ENCODE results near the gene GFPT2.

The GFPT2 gene

DNA sequence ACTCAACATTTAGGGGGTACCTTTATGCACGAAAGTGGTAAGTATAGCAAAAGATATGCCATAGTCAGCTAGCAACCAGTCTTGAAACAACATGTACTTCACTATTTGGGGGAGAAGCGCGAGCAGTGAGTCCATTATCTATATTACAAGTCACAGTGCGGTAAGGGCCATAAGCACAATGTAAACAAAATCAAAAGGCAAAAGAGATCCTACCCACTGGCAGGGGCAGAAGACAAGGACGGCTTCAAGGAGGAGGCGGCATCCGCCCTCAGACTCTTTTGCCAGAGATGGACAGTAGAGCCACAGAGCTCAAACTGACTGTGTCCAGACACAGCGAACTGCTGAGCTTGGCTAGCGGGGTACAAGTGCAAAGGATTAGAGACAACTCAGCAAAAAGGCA is 70.9 kb downstream of the GFPT2 start:
- DNase-seq (ENCODE audit: low spot score), result no peak

DNA sequence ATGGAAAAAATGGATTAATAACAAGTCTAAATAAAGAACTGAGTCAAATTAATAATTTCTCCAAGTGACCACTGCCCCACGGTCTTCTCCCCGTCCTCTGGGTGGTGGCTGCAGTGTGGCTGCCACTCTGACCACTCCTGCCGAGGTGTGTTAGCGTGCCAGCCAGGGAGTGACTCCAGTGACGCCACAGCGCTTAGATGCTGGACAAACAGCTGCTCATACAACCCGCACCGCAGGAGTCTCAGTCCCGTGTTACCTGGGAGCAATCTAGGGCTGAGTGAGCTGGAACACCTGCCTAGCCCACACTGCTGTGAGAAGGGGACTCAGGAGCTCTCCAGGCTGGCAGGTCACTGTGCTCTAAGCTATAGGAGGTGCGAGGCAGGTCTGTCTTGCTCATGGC is 71.4 kb downstream of the GFPT2 start:
- no peak for DNase-seq (ENCODE audit: low spot score)

DNA sequence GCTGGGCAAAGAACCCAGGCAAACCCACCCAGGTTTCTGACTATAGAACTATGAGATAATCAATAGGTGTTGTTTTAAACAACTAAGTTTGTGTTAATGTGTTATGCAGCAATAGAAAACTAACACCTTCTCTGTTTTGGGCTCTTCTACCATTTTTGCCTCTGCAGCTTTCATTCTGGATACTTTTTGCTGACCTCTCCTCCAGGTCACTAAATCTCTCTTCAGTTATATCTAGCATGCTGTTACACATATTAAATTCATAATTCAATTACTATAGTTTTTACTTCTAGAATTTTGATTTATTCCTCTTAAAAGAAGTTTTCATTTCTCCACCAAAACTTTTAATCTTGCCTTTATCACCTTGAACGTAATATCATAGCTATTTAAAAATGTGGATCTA is 78.4 kb downstream of the GFPT2 start:
- DNase-seq (ENCODE audit: low spot score), result no peak

DNA sequence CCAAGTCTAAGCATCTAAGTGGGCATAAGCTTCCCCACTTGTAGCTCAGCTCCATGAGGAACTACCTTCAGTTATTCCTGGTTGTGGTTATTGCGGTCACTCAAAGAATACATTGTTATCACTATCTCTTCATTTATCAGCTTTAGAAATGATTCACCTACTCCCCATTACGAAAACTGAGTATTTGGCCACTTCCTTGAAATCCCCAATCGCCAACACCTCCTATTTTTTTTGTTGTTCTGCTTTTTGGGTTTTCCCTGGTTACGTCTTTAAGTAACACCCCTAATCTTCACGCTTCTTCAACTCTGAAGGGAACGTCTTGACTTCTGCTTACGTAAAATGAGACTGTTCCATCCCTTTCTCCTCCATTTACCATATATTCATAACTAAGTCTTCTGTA is 81.9 kb downstream of the GFPT2 start:
- DNase-seq (ENCODE audit: low spot score), result no peak

DNA sequence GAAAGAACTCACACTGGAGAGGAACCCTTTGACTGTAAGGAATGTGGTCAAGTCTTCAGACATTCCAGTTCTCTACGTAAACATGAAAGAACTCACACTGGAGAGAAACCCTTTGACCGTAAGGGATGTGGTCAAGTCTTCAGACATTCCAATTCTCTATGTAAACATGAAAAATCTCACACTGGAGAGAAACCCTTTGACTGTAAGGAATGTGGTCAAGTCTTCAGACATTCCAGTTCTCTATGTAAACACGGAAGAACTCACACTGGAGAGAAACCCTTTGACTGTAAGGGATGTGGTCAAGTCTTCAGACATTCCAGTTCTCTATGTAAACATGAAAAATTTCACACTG is 93.9 kb downstream of the GFPT2 start:
- no peak for DNase-seq (ENCODE audit: low spot score)

DNA sequence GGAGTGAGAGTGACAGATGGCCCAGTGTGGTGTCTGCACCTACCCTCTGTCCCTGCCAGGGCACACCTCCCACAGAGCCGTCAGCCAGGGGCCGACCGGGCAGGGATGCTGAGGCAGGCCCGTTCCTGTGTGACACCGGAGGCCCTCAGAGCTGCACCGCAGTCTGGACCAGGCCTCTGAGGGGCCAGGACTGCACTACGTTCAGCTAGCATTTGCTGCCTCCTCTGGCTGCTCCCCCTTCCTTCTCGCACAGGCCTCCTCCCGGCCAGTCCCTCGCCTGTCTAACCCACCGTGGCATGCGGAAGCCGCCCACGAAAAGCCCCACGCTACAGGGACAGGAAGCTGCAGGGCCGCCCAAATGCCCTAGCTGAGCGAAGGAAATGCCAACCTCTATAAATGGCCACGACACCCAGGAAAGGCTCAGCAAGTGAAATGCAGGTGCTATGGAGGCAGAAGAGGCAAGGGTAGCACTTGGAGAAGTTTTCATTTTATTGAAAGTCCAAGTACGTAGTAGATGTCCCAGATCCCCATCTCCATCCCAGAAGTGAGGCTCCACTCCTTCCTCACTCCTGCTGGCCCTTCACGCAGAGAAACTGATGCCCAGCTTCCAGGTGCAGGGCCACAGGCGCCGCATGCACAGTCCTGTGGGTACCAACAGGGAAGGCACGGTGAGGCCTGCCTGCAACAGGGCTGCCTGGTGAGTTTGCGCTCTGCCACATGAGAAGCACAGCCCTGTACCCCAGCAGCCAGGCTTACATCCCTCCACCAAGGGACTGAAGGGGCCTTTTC is 99.9 kb downstream of the GFPT2 start:
- no peak for DNase-seq (ENCODE audit: low spot score)

DNA sequence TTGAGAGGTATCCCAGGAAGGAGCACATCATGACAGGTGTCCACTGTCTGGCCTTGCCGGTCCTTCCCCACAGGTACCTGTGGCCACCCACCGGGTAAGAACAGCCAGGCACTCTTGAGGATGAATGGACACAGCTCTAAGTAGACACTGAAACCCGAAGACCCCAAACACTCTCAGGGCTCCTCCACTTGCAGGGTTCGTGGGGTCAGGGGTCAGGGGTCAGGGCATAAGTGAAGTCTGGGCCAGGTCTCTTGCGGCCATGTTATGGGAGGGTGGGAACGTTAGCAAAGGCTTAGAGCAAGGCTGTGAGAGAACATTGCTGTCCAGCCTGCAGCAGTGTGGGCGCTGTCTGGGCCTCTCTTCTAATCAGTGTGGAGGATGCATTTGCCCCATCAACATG is 101.2 kb downstream of the GFPT2 start:
- DNase-seq (ENCODE audit: low spot score), result no peak

DNA sequence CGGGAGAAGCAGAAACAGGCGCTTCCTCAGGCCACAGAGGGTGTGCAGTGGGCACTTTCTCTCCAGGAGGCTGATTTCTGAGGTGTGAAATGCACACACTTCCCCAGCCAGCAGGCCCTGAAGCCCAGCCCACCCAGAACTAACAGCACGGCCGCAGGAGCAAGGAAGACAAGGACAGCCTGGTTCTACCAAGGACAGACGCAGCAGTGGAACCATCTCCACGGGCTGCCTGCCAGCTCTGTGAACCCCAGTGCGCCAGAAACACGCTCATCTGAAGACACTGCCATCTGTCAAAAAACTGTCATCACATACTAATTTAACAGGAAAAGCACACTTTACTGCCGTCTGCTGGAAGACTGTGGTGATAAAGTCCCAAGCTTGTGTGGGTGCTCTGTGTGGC is 102.0 kb downstream of the GFPT2 start:
- no peak for DNase-seq (ENCODE audit: low spot score)
